ENCODE data around the gene RCE1.

Gene RCE1

DNA sequence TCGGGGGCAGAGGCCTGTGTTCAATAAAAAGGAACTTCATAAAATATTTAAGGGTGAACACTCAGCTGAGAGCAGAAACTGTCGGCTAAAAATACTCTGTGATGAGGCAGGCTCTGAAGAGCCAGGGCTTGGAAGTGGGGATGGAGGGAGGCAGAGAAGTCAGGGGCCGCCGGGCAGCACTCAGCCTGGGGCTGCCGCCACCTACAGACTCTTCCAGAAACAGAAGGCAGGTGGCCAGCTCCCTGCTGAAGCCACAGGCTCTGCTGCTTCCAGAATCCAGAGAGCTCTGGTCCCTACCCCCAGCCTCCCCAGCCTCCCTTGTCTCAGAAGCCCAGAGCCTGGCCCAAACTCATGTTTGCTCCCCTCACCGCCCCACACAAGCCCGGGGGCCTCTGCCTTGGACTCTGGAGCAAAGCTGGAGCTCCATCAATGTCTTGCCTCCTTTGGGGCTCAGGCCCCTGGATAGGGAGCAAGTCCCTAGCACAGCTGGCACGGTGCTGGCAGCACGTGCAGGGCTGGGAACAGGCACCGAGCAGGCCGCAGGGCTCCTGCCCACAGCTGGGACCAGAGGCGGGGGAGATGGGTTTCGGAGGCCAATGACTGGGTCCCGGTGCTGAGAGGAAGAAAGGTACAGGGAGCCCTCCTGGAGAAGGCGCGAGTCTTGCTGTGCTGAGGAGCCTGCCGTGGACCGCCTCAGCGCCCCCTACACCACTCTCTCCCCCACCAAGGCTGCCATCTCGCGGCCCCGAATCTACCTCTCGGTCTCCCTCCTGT, 21.9 kb downstream of the RCE1 start:
- no peaks in the 10 kb centered on the region for H3K9me3 ChIP-seq (ENCODE audit: severe bottlenecking)
- no peaks in the 10 kb centered on the region for H3K27me3 ChIP-seq (ENCODE audit: insufficient read depth, low read depth, severe bottlenecking)
- H3K27ac ChIP-seq: no peak overlapping the region
- no peak overlapping the region for H3K4me3 ChIP-seq (ENCODE audit: low read depth, low read length)
- H3K36me3 ChIP-seq: peaks cover 8% of the 10 kb centered on the region
- TF ChIP-seq, protein P1, sequence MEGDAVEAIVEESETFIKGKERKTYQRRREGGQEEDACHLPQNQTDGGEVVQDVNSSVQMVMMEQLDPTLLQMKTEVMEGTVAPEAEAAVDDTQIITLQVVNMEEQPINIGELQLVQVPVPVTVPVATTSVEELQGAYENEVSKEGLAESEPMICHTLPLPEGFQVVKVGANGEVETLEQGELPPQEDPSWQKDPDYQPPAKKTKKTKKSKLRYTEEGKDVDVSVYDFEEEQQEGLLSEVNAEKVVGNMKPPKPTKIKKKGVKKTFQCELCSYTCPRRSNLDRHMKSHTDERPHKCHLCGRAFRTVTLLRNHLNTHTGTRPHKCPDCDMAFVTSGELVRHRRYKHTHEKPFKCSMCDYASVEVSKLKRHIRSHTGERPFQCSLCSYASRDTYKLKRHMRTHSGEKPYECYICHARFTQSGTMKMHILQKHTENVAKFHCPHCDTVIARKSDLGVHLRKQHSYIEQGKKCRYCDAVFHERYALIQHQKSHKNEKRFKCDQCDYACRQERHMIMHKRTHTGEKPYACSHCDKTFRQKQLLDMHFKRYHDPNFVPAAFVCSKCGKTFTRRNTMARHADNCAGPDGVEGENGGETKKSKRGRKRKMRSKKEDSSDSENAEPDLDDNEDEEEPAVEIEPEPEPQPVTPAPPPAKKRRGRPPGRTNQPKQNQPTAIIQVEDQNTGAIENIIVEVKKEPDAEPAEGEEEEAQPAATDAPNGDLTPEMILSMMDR (IDR thresholded peaks at IDR 0.05; ENCODE audit: low read depth, low read length): no peak
- no peak for DNase-seq

DNA sequence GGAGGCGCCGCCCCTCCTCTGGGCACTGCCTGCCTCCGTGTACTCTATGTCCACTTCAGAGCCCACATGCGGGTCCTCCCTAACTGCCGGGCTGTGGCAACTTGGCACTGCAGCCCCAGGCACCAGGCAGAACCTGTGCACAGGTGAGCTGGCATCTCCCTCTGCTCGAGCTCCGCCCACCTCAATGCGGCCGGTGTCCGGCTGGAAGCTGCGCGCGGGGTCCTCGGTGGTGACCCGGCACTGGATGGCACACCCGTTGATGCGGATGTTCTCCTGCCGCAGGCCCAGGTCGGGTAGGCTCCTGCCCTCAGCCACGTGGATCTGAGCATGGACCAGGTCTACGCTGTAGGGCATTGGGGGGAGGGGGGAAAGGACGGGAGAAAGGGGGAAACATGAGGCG, 22.8 kb downstream of the RCE1 start:
- Histone ChIP-seq H3K27ac (peak overlapping the region; percentile 10), H3K4me3 (ENCODE audit: low read depth, low read length) (no peak overlapping the region), H3K27me3 (ENCODE audit: insufficient read depth, low read depth, severe bottlenecking) (no peaks in the 10 kb centered on the region), H3K36me3 (peaks cover 8% of the 10 kb centered on the region), H3K9me3 (ENCODE audit: severe bottlenecking) (no peaks in the 10 kb centered on the region)
- no peak for DNase-seq
- TF ChIP-seq, protein P1 (IDR thresholded peaks at IDR 0.05; ENCODE audit: low read depth, low read length): no peak

DNA sequence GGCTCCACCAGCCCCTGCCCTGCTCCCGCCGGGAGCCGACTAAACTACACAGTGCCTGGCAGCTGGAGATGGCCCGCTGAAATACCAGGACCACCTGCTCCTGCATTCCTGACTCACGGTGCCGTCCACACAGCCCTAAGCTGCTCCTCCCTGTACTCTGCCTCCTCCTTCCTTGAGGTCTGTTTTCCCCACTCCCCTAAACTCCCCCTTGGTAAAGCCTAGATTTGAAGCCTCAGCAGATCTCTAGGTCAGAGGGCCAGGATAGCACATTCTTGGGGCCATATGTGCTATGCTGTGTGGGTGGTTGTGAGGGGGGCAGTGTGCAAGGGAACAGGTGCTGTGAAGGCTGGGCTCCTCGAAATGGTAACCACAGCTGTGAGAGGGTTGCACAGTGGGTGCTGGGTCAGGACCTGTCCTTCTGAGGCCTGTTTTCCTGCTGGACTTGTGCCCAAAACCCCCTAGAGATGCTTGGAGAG, 23.3 kb downstream of the RCE1 start:
- Histone ChIP-seq H3K27ac (peak overlapping the region; percentile 10), H3K9me3 (ENCODE audit: severe bottlenecking) (no peaks in the 10 kb centered on the region), H3K27me3 (ENCODE audit: insufficient read depth, low read depth, severe bottlenecking) (no peaks in the 10 kb centered on the region), H3K36me3 (peaks cover 8% of the 10 kb centered on the region), H3K4me3 (ENCODE audit: low read depth, low read length) (no peak overlapping the region)
- TF ChIP-seq, protein P1 (IDR thresholded peaks at IDR 0.05; ENCODE audit: low read depth, low read length): no peak
- DNase-seq: peak; percentile 70

DNA sequence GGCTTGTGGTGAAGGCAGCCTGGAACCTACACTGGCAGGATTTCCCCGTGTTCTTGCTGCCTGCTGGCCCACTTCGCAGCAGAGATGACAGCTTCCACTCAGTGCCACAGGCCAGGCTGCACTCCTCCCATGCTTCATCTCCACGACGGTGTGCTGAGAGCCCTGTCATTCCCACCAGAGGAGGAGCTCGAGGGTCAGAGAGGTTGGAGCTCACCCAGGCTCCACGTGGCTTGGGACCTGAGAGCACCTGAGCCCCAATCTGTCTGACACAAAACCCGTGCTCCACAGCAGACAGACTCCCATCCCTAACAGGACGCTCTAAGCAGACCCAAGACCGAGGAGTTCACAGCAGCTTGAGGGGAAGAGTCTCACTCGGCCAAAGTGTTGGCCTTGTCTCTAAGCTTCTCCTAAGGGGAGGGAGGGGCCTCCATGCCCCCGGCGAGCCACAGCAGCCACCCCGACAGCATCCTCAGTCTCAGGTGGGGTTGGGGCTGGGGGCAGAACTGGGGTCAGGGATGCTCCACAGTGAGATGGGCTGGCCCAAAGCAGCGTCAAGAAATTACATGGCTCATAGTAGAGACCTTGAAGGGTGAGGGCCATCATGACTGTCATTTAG, 24.3 kb downstream of the RCE1 start:
- Histone ChIP-seq H3K36me3 (peaks cover 8% of the 10 kb centered on the region), H3K27me3 (ENCODE audit: insufficient read depth, low read depth, severe bottlenecking) (no peaks in the 10 kb centered on the region), H3K9me3 (ENCODE audit: severe bottlenecking) (no peaks in the 10 kb centered on the region), H3K27ac (peak overlapping the region; percentile 10), H3K4me3 (ENCODE audit: low read depth, low read length) (no peak overlapping the region)
- TF ChIP-seq, protein P1 (IDR thresholded peaks at IDR 0.05; ENCODE audit: low read depth, low read length): peak; percentile 62
- peak; percentile 67 for DNase-seq

DNA sequence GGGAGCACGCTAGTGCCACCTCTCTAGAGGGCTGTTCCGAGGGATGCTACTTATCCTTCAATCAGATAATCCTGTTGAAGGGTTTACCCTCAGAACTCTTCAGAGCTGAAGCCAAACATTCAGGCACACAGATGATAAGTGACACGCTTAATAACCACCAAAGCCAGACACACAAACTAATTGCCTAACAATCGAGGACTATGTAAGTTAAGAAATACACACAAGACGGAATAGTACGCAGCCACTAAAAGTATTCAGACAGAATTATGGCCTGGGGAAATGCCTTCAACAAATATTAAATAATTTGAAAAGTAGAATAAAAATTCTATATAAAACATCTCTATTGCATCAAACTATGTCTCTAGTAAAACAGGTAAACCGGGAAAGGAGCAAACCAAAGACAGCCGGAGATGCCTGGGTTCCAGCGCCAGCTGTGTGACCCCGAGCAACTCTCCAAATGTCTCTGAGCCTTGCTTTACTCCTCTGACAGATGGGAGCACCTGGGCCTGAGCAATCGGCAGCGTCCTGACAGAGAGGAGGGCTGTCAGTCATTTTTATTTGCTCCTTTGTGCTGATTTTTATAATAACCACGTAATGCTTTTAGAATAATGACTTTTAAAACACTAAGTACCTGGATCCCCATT, 25.0 kb downstream of the RCE1 start:
- TF ChIP-seq, protein P1 (IDR thresholded peaks at IDR 0.05; ENCODE audit: low read depth, low read length): no peak
- Histone ChIP-seq H3K9me3 (ENCODE audit: severe bottlenecking) (no peaks in the 10 kb centered on the region), H3K27me3 (ENCODE audit: insufficient read depth, low read depth, severe bottlenecking) (no peaks in the 10 kb centered on the region), H3K4me3 (ENCODE audit: low read depth, low read length) (no peak overlapping the region), H3K27ac (peak overlapping the region; percentile 41), H3K36me3 (peaks cover 8% of the 10 kb centered on the region)
- no peak for DNase-seq
